H1 (cell line): ENCODE data around the gene FBXL17. TPM values are rescaled to one million over a fixed set of nuclear protein-coding genes. Genes with fewer than 3 reads are reported as not detected.

Experiments used
- CTCF ChIA-PET: fragments of 300-600 bp; sonication (Branson Sonifier 250); formaldehyde crosslinking; loops from one replicate; lab custom pipeline; 2021; ENCODE audit not compliant: partially characterized antibody; lab: Charles Lee
- POLR2A ChIA-PET: fragments of 300-600 bp; sonication (Branson Sonifier 250); formaldehyde crosslinking; loops from one replicate; lab custom pipeline; 2021; ENCODE audit warnings: inconsistent platforms; ENCODE audit not compliant: partially characterized antibody; lab: Charles Lee
- DNase-seq, 2 experiments: peaks; one replicate each; pipeline versions ENCODE4 v3.0.0 to v3.0.0-alpha.2; 2010 to 2022; ENCODE audit warnings: low spot score in 2 of 2, low read depth in 1 of 2, mixed read lengths in 1 of 2
- FAIRE-seq: peaks from 2 replicates; lab custom pipeline; 2011; peaks lifted over from hg19 to GRCh38; lab: Jason Lieb, UNC
- H2AFZ ChIP-seq: 2 replicates; pipeline ENCODE4 v1.8.1; 2012; ENCODE audit warnings: low read length, inconsistent platforms
- H2AK5ac ChIP-seq: 2 replicates; pipeline ENCODE4 v1.6.1; 2013; ENCODE audit warnings: low read depth, low read length
- H2BK120ac ChIP-seq: replicated peaks from 2 replicates; pipeline ENCODE3; 2013; ENCODE audit warnings: low read depth, low read length, inconsistent platforms
- H2BK12ac ChIP-seq: 2 replicates; pipeline ENCODE4 v1.6.1; 2013; ENCODE audit warnings: low read depth, low read length
- H2BK15ac ChIP-seq: 2 replicates; pipeline ENCODE4 v1.6.1; 2013; ENCODE audit warnings: low read length
- H2BK20ac ChIP-seq: 2 replicates; pipeline ENCODE4 v1.6.1; 2013; ENCODE audit warnings: low read length
- H2BK5ac ChIP-seq: 2 replicates; pipeline ENCODE4 v1.6.1; 2013; ENCODE audit warnings: low read depth, low read length
- H3K14ac ChIP-seq: 2 replicates; pipeline ENCODE4 v1.6.1; 2013; ENCODE audit warnings: inconsistent platforms; ENCODE audit not compliant: insufficient read length
- H3K18ac ChIP-seq: 2 replicates; pipeline ENCODE4 v1.6.1; 2013; ENCODE audit warnings: low read length; ENCODE audit errors: extremely low read depth
- H3K23ac ChIP-seq: 2 replicates; pipeline ENCODE4 v1.6.1; 2013; ENCODE audit warnings: inconsistent platforms; ENCODE audit not compliant: insufficient read length
- H3K23me2 ChIP-seq: 2 replicates; pipeline ENCODE4 v1.6.1; 2013; ENCODE audit warnings: low read depth, low read length
- H3K27ac ChIP-seq: 2 replicates; pipeline ENCODE4 v1.6.1; 2011; ENCODE audit warnings: low read depth, low read length, inconsistent platforms
- H3K27me3 ChIP-seq, 4 experiments: replicated peaks in 1 of 4; 1 replicate in 1 of 4; 2 replicates in 3 of 4; pipeline versions ENCODE4 v1.6.1 to v1.8.1; 2011 to 2013; ENCODE audit warnings: low read length in 3 of 4, mild to moderate bottlenecking in 3 of 4, inconsistent platforms in 2 of 4, mixed read lengths in 2 of 4, moderate library complexity in 1 of 4; ENCODE audit not compliant: control insufficient read depth in 3 of 4, insufficient read depth in 3 of 4; ENCODE audit errors: extremely low read depth in 1 of 4
- H3K36me3 ChIP-seq, 4 experiments: 2 replicates each; pipeline versions ENCODE4 v1.6.1 to v1.8.1; 2011 to 2013; ENCODE audit warnings: mild to moderate bottlenecking in 4 of 4, low read length in 3 of 4, moderate library complexity in 2 of 4, control low read depth in 1 of 4, inconsistent platforms in 1 of 4; ENCODE audit not compliant: insufficient read depth in 4 of 4, control insufficient read depth in 2 of 4
- H3K4ac ChIP-seq: replicated peaks from 2 replicates; pipeline ENCODE3; 2013; ENCODE audit warnings: low read length, low read depth, mixed read lengths, inconsistent platforms; ENCODE audit not compliant: insufficient read length
- H3K4me1 ChIP-seq, 4 experiments: replicated peaks in 1 of 4; 1 replicate in 1 of 4; 2 replicates in 3 of 4; pipeline versions ENCODE4 v1.6.1 to v1.8.1; 2011 to 2013; ENCODE audit warnings: low read length in 3 of 4, inconsistent platforms in 2 of 4, mixed read lengths in 1 of 4; ENCODE audit not compliant: insufficient read depth in 4 of 4, control insufficient read depth in 3 of 4
- H3K4me2 ChIP-seq, 2 experiments: 2 replicates each; pipeline versions ENCODE4 v1.6.1 to v1.8.1; 2011 to 2013; ENCODE audit warnings: low read depth in 2 of 2, low read length in 2 of 2, control low read depth in 1 of 2, inconsistent platforms in 1 of 2, mild to moderate bottlenecking in 1 of 2; ENCODE audit not compliant: insufficient read depth in 1 of 2
- H3K4me3 ChIP-seq, 4 experiments: fragments of 200-600, 300-600 bp in 1 of 4; sonication (generic), shearing (Covaris generic), sonication (Bioruptor Twin) in 1 of 4; 2 replicates each; pipeline versions ENCODE4 v1.5.1 to v1.8.1; 2011 to 2016; ENCODE audit warnings: low read length in 4 of 4, low read depth in 3 of 4, control low read depth in 2 of 4, inconsistent platforms in 2 of 4, mild to moderate bottlenecking in 2 of 4, mixed read lengths in 1 of 4, moderate library complexity in 1 of 4; ENCODE audit not compliant: insufficient read depth in 2 of 4; ENCODE audit errors: extremely low read depth in 1 of 4
- H3K56ac ChIP-seq: replicated peaks from 2 replicates; pipeline ENCODE3; 2013; ENCODE audit warnings: low read depth, mild to moderate bottlenecking, mixed read lengths, low read length, inconsistent platforms; ENCODE audit not compliant: insufficient read length
- H3K79me1 ChIP-seq: 2 replicates; pipeline ENCODE4 v1.6.1; 2013; ENCODE audit warnings: low read depth, low read length, control low read depth
- H3K79me2 ChIP-seq, 2 experiments: 2 replicates each; pipeline versions ENCODE4 v1.6.1 to v1.8.1; 2012 to 2013; ENCODE audit warnings: low read length in 2 of 2, mild to moderate bottlenecking in 2 of 2, inconsistent platforms in 1 of 2; ENCODE audit not compliant: insufficient read depth in 2 of 2, control insufficient read depth in 1 of 2
- H3K9ac ChIP-seq, 4 experiments: replicated peaks in 1 of 4; 1 replicate in 1 of 4; 2 replicates in 3 of 4; pipeline versions ENCODE4 v1.6.1 to v1.8.1; 2011 to 2013; ENCODE audit warnings: low read depth in 3 of 4, low read length in 3 of 4, control low read depth in 2 of 4, mild to moderate bottlenecking in 2 of 4, moderate library complexity in 2 of 4, inconsistent platforms in 1 of 4; ENCODE audit errors: extremely low read depth in 1 of 4
- H3K9me3 ChIP-seq, 2 experiments: 2 replicates each; pipeline versions ENCODE4 v1.6.1 to v1.8.1; 2012 to 2013; ENCODE audit warnings: mild to moderate bottlenecking in 2 of 2, moderate library complexity in 2 of 2, control low read depth in 1 of 2, inconsistent platforms in 1 of 2, low read depth in 1 of 2, low read length in 1 of 2, mixed read lengths in 1 of 2; ENCODE audit not compliant: insufficient read depth in 2 of 2
- H4K20me1 ChIP-seq, 2 experiments: replicated peaks in 1 of 2; 2 replicates each; pipeline versions ENCODE3 to v1.8.1; 2011 to 2013; ENCODE audit warnings: inconsistent platforms in 2 of 2, low read length in 2 of 2, mild to moderate bottlenecking in 1 of 2; ENCODE audit not compliant: insufficient read depth in 2 of 2, control insufficient read depth in 1 of 2
- H4K5ac ChIP-seq: 2 replicates; pipeline ENCODE4 v1.6.1; 2013; ENCODE audit warnings: low read length, low read depth, mixed read lengths, inconsistent platforms; ENCODE audit not compliant: insufficient read length
- H4K8ac ChIP-seq: 2 replicates; pipeline ENCODE4 v1.8.0; 2013; ENCODE audit warnings: mild to moderate bottlenecking, moderate library complexity, low read length, inconsistent platforms; ENCODE audit not compliant: insufficient read depth; ENCODE audit errors: extremely low read depth
- H4K91ac ChIP-seq: replicated peaks from 2 replicates; pipeline ENCODE3; 2013; ENCODE audit warnings: low read length, mixed read lengths, inconsistent platforms; ENCODE audit not compliant: insufficient read length
- BRCA1 ChIP-seq: IDR thresholded peaks from 2 replicates; pipeline ENCODE4 v1.6.1; 2012; ENCODE audit warnings: low read depth, low read length, improper control_type of control experiment
- FOSL1 ChIP-seq: IDR thresholded peaks from 2 replicates; pipeline ENCODE4 v1.6.1; 2011; ENCODE audit warnings: mild to moderate bottlenecking, low read depth, low read length, moderate library complexity; ENCODE audit not compliant: insufficient read depth
- HDAC2 ChIP-seq, 2 experiments: fragments of 300-600 bp in 1 of 2; sonication (generic) in 1 of 2; IDR thresholded peaks; 2 replicates each; pipeline ENCODE4 v1.6.1; 2011 to 2012; ENCODE audit warnings: low read depth in 2 of 2, low read length in 2 of 2, mild to moderate bottlenecking in 2 of 2, moderate library complexity in 2 of 2, borderline replicate concordance in 1 of 2, inconsistent platforms in 1 of 2
- RBBP5 ChIP-seq: IDR thresholded peaks from 2 replicates; pipeline ENCODE4 v1.7.1; 2012; ENCODE audit warnings: low read depth, mild to moderate bottlenecking, inconsistent platforms, low read length, moderate library complexity, borderline replicate concordance
- RFX5 ChIP-seq: IDR thresholded peaks from 2 replicates; pipeline ENCODE4 v1.6.1; 2011; ENCODE audit warnings: low read depth, low read length, improper control_type of control experiment, borderline replicate concordance
- WGBS, 2 experiments: shearing (Covaris generic) in 1 of 2; methylation state at CpG; one replicate each; pipeline versions ENCODE4 v1.1.6 to v1.1.7; 2013 to 2015; ENCODE audit warnings: low lambda C conversion rate in 2 of 2, mixed read lengths in 2 of 2, inconsistent platforms in 1 of 2, low coverage in 1 of 2, missing lambda C conversion rate in 1 of 2; ENCODE audit not compliant: insufficient replicate concordance in 2 of 2, insufficient coverage in 1 of 2, insufficient read length in 1 of 2; ENCODE audit errors: extremely low coverage in 1 of 2, missing lambda C conversion rate in 1 of 2; 5-methylcytosine and 5-hydroxymethylcytosine counted together
- polyA plus RNA-seq, 7 experiments: library from polyadenylated mRNA; depleted of rRNA in 3 of 7; stranded (reverse) in 5 of 7; unstranded in 2 of 7; fragments of >200 nt in 5 of 7; fragments of 200-250 nt in 2 of 7; gene quantifications; 1 replicate in 5 of 7; 2 replicates in 1 of 7; 4 replicates in 1 of 7; pipeline versions ENCODE4 v1.2.1 to v1.2.3, GENCODE V29; 2011 to 2013; ENCODE audit warnings: missing spikeins in 2 of 7, mixed read lengths in 2 of 7
- total RNA-seq: library from RNA; stranded (reverse); fragmentation: NEBNext Ultra II Directional; extraction: Animal tissue kit (Norgen Biotek cat#: 25700); gene quantifications from 2 replicates; pipeline ENCODE4 v1.2.1, GENCODE V29; 2021

The FBXL17 gene
- total and polyA plus RNA-seq, 2 of the 8 experiments (the other 6 are each of a cell fraction or from before 2014, with no cell fraction given), result 0.35 to 4.3 TPM

GRCh38 chr5:108303611-108304010 is 78.3 kb downstream of the FBXL17 start:
- no peak overlapping the region for H2BK120ac ChIP-seq
- no peak for DNase-seq
- no peak overlapping the region for H2BK20ac ChIP-seq
- H2AFZ ChIP-seq, result no peak overlapping the region
- H3K4ac ChIP-seq, result no peak overlapping the region
- no peak overlapping the region for H3K9ac ChIP-seq
- no peaks in the 10 kb centered on the region; the same call in 1 of the 2 replicates for H3K23me2 ChIP-seq
- no peak overlapping the region for H3K14ac ChIP-seq
- FAIRE-seq, result no peak
- H3K56ac ChIP-seq, result no peak overlapping the region
- no peak overlapping the region for H3K4me3 ChIP-seq
- H2BK5ac ChIP-seq, result no peak overlapping the region
- ChIA-PET CTCF (interaction anchor here (1.7 kb wide), 1 partner anchor 43 kb away, joined by 5 read pairs; no protein-coding TSS in a partner anchor), POLR2A (no interaction called here)
- H4K20me1 ChIP-seq, result no peaks in the 10 kb centered on the region
- H3K18ac ChIP-seq, result no peak overlapping the region
- H3K27me3 ChIP-seq, result no peaks in the 10 kb centered on the region
- no peak overlapping the region for H2BK15ac ChIP-seq
- H3K4me1 ChIP-seq, result no peaks in the 10 kb centered on the region
- no peaks in the 10 kb centered on the region for H3K79me1 ChIP-seq
- no peak overlapping the region for H2AK5ac ChIP-seq
- no peaks in the 10 kb centered on the region for H3K79me2 ChIP-seq
- H3K4me2 ChIP-seq, result no peak overlapping the region
- no peaks in the 10 kb centered on the region for H3K36me3 ChIP-seq
- H4K5ac ChIP-seq, result no peak overlapping the region
- H4K91ac ChIP-seq, result no peak overlapping the region
- no peak overlapping the region for H3K27ac ChIP-seq
- H3K23ac ChIP-seq, result no peak overlapping the region
- no peak for TF ChIP-seq RFX5
- TF ChIP-seq FOSL1, result no peak
- TF ChIP-seq RBBP5, result no peak
- TF ChIP-seq BRCA1, result no peak
- TF ChIP-seq HDAC2 (IDR thresholded peaks at IDR 0.05; ENCODE audit: borderline replicate concordance in 1 of 2, low read depth in 2 of 2, low read length in 2 of 2), result no peak
- whole genome bisulfite sequencing, 2 experiments, result 86% methylated on average over 2 of the region's 2 CpGs; no CpG with 5 or more reads in 1 of the 2 experiments
- H3K9me3 ChIP-seq, result no peaks in the 10 kb centered on the region
- H4K8ac ChIP-seq, result no peak overlapping the region
- no peak overlapping the region for H2BK12ac ChIP-seq
